Hepatocyte (in vitro differentiated cells): Measurements from ENCODE around the gene DSCAM. TPM values are rescaled to one million over a fixed set of nuclear protein-coding genes. Genes with fewer than 3 reads are reported as not detected.

ENCODE experiments used
- DNase-seq: peaks from one replicate; pipeline ENCODE4 v3.0.0-alpha.2; 2016; ENCODE audit warnings: low spot score
- H2AFZ ChIP-seq: fragments of 200-600 bp; sonication (generic); 2 replicates; pipeline ENCODE4 v1.6.0; 2016; ENCODE audit warnings: antibody characterized with exemption, mild to moderate bottlenecking
- H3K27ac ChIP-seq: fragments of 200-600 bp; sonication (generic); 2 replicates; pipeline ENCODE4 v1.5.1; 2016; ENCODE audit warnings: mild to moderate bottlenecking
- H3K27me3 ChIP-seq: fragments of 200-600 bp; sonication (generic); 2 replicates; pipeline ENCODE4 v1.6.1; 2016
- H3K36me3 ChIP-seq: fragments of 200-600 bp; sonication (generic); replicated peaks from 2 replicates; pipeline ENCODE4 v1.5.1; 2016; ENCODE audit warnings: low read depth; ENCODE audit not compliant: insufficient read depth
- H3K4me1 ChIP-seq: fragments of 200-600 bp; sonication (generic); 2 replicates; pipeline ENCODE4 v1.5.1; 2016; ENCODE audit warnings: mild to moderate bottlenecking, moderate library complexity; ENCODE audit not compliant: insufficient read depth
- H3K4me2 ChIP-seq: fragments of 200-600 bp; sonication (generic); 2 replicates; pipeline ENCODE4 v1.6.0; 2016
- H3K4me3 ChIP-seq: fragments of 200-600 bp; sonication (generic); 2 replicates; pipeline ENCODE4 v1.5.1; 2016; ENCODE audit warnings: mild to moderate bottlenecking
- H3K79me2 ChIP-seq: fragments of 200-600 bp; sonication (generic); 2 replicates; pipeline ENCODE4 v1.6.0; 2017; ENCODE audit warnings: mild to moderate bottlenecking
- H3K9me2 ChIP-seq: fragments of 200-600 bp; sonication (generic); replicated peaks from 2 replicates; pipeline ENCODE4 v1.6.0; 2017; ENCODE audit warnings: mild to moderate bottlenecking; ENCODE audit not compliant: insufficient read depth
- H3K9me3 ChIP-seq: fragments of 200-600 bp; sonication (generic); 2 replicates; pipeline ENCODE4 v1.5.1; 2016; ENCODE audit warnings: low read depth, mild to moderate bottlenecking
- H4K20me1 ChIP-seq: fragments of 200-600 bp; sonication (generic); 2 replicates; pipeline ENCODE4 v1.6.0; 2016; ENCODE audit warnings: mild to moderate bottlenecking; ENCODE audit not compliant: insufficient read depth, poor library complexity, severe bottlenecking
- EZH2 ChIP-seq: fragments of 200-600 bp; sonication (generic); IDR thresholded peaks from 2 replicates; pipeline ENCODE4 v1.6.1; 2016; ENCODE audit warnings: antibody characterized with exemption, mild to moderate bottlenecking, borderline replicate concordance
- EZH2phosphoT487 ChIP-seq: fragments of 200-600 bp; sonication (generic); IDR thresholded peaks from one replicate; pipeline ENCODE4 v1.6.1; 2018; ENCODE audit warnings: antibody characterized with exemption, mild to moderate bottlenecking, low read depth, moderate library complexity; ENCODE audit not compliant: unreplicated experiment, severe bottlenecking
- WGBS: methylation state at CpG from one replicate; pipeline ENCODE4 v1.1.6; 2016; ENCODE audit warnings: low lambda C conversion rate; ENCODE audit errors: missing lambda C conversion rate; 5-methylcytosine and 5-hydroxymethylcytosine counted together
- polyA plus RNA-seq: library from polyadenylated mRNA; unstranded; fragments of >200 nt; fragmentation: Nextera tagmentation; extraction: Ambion mirVana; gene quantifications from 2 replicates; pipeline ENCODE4 v1.2.1, GENCODE V29; 2016
- total RNA-seq: library from RNA; depleted of rRNA; stranded (reverse); fragments of >200 nt; gene quantifications from 2 replicates; pipeline ENCODE4 v1.2.3, GENCODE V29; 2014
- TF ChIP-seq, protein P1 (sequence below): fragments of 200-600 bp; sonication (generic); IDR thresholded peaks from 2 replicates; pipeline ENCODE4 v1.5.1; 2016; ENCODE audit warnings: antibody characterized with exemption, mild to moderate bottlenecking; ENCODE audit not compliant: poor library complexity

The DSCAM gene
- total and polyA plus RNA-seq, 2 experiments from 2014 or later = 0.33 TPM; not detected in 1

DNA sequence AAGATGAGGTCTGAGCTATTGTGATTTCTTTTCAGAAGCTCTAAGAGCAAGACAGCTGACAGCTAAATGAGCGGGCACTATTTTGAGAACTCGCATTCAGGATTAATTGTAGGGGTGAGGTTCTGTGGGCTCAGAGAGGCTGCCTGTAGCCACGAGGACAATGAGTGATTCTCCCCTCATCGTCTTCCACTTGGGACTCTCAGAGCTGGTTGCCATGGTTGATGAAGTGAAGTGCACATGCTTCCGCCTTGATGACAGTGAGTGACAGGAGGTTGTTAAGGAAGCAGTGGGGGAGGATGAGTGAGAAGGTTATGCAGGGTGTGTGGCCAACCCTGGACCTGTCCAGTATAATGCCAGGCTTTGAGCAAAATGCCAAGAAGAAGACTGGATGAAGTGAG lies 638.0 kb downstream of the DSCAM start:
- TF ChIP-seq, protein P1, sequence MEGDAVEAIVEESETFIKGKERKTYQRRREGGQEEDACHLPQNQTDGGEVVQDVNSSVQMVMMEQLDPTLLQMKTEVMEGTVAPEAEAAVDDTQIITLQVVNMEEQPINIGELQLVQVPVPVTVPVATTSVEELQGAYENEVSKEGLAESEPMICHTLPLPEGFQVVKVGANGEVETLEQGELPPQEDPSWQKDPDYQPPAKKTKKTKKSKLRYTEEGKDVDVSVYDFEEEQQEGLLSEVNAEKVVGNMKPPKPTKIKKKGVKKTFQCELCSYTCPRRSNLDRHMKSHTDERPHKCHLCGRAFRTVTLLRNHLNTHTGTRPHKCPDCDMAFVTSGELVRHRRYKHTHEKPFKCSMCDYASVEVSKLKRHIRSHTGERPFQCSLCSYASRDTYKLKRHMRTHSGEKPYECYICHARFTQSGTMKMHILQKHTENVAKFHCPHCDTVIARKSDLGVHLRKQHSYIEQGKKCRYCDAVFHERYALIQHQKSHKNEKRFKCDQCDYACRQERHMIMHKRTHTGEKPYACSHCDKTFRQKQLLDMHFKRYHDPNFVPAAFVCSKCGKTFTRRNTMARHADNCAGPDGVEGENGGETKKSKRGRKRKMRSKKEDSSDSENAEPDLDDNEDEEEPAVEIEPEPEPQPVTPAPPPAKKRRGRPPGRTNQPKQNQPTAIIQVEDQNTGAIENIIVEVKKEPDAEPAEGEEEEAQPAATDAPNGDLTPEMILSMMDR = no peak
- TF ChIP-seq EZH2phosphoT487 (no peak), EZH2 (no peak)
- Histone ChIP-seq H4K20me1 (no peaks in the 10 kb centered on the region), H3K27me3 (no peaks in the 10 kb centered on the region), H3K4me1 (peaks cover 3% of the 10 kb centered on the region), H3K4me3 (no peak overlapping the region), H3K4me2 (no peak overlapping the region), H3K9me3 (no peaks in the 10 kb centered on the region), H2AFZ (no peak overlapping the region), H3K27ac (no peak overlapping the region), H3K79me2 (no peaks in the 10 kb centered on the region), H3K36me3 (no peaks in the 10 kb centered on the region), H3K9me2 (no peaks in the 10 kb centered on the region)
- 92% methylated on average over 5 of the region's 5 CpGs for WGBS
- DNase-seq = no peak

DNA sequence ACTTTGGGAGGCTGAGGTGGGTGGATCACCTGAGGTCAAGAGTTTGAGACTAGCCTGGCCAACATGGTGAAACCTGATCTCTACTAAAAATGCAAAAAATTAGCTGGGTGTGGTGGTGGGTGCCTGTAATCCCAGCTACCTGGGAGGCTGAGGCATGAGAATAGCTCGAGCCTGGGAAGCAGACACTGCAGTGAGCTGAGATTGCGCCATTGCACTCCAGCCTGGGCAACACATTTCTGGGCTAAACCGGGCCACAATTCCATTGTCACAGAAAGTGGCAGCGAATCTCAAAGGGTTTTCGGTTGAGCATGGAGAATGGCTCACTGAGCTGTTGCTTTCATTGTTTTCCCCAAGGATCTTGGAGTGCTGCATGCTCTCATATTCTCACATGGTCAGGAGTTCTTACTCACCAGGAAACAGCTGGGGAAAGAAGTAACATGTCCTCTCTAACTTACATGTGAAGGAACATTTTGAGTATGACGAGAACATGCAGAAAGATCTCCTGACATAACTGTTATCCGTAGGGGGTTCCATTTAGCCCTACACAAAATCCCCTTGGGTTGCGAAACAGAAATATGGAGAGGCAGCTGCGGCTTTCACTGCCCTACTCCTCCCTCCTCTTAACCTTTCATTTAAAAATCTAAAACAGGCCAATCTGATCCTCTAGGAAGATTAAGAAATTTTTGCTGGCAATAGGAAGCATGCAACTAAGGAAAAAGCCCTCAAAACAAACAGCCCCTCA lies 638.6 kb downstream of the DSCAM start:
- Histone ChIP-seq H3K9me2 (no peaks in the 10 kb centered on the region), H4K20me1 (no peaks in the 10 kb centered on the region), H3K36me3 (no peaks in the 10 kb centered on the region), H3K4me1 (peaks cover 3% of the 10 kb centered on the region), H3K4me2 (no peak overlapping the region), H3K27me3 (no peaks in the 10 kb centered on the region), H3K9me3 (no peaks in the 10 kb centered on the region), H3K4me3 (no peak overlapping the region), H3K79me2 (no peaks in the 10 kb centered on the region), H2AFZ (no peak overlapping the region), H3K27ac (no peak overlapping the region)
- TF ChIP-seq EZH2 (no peak), EZH2phosphoT487 (no peak)
- TF ChIP-seq, protein P1 = no peak
- no peak for DNase-seq
- WGBS = 90% methylated on average over 9 of the region's 9 CpGs

DNA sequence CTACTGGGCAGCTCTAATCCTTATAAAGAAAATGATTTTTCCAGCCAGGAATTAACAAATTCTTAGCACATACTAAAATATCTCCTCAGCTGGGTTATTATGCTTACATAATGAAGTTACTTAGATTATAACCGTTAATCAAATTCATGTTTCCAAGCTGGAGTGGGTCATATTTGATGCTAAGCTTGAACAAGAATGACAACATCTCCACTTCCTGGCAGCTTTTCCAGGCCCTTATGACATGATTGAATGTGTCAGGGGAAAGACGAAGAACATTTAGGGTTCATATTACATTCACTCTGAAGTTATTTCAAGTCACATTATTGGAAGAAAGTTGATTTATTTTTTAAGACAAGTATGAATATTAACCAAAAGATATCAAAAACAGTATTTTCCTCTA lies 646.0 kb downstream of the DSCAM start:
- Histone ChIP-seq H3K27ac (no peak overlapping the region), H3K4me1 (peaks cover 3% of the 10 kb centered on the region), H2AFZ (no peak overlapping the region), H3K27me3 (no peaks in the 10 kb centered on the region), H3K79me2 (no peaks in the 10 kb centered on the region), H4K20me1 (no peaks in the 10 kb centered on the region), H3K36me3 (no peaks in the 10 kb centered on the region), H3K9me2 (no peaks in the 10 kb centered on the region), H3K9me3 (no peaks in the 10 kb centered on the region), H3K4me2 (no peak overlapping the region), H3K4me3 (no peak overlapping the region)
- no peak for DNase-seq
- TF ChIP-seq, protein P1 = no peak
- TF ChIP-seq EZH2 (no peak), EZH2phosphoT487 (no peak)
- WGBS = 65% methylated on average over 2 of the region's 2 CpGs
